HG03135 (cell line): ENCODE measurements around the gene AFMID.
A peak's percentile ranks its signal among the peaks of the same experiment; 100 is the strongest.
"Not testable (repeated sequence)": the region's sequence is repeated elsewhere in the genome, so short reads cannot be mapped to it uniquely, and the experiment has no call there.

Source experiments
- ATAC-seq: cut with Tn5 transposase; IDR thresholded peaks from one replicate; pipeline ENCODE4 v1.9.1; 2021; ENCODE audit warnings: mild to moderate bottlenecking, moderate library complexity; ENCODE audit not compliant: unreplicated experiment

AFMID gene

DNA sequence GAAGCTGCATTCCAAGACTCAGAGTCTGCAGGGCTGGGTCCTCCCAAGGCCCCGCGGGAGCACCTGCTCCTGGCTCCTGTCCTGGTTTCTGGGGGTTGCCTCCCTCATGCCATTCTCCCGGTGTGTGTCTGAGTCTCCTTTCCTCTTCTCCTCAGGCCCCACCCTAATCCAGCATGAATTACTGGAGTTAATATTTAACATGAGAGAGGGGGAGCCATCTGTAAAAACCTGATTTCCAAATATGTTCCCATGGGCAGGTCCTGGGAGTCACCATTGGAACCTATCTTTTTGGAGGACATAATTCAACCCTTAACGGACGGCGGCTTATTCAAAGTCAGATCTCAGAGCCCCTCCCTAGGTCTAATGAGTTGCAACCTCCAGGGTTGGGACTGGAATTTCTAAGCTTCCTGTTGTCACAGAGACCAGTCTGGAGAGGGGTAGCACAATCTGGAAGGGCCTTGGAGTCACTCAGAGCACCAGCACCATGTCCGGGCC lies 35.6 kb upstream of the AFMID start:
- ATAC-seq = no peak

DNA sequence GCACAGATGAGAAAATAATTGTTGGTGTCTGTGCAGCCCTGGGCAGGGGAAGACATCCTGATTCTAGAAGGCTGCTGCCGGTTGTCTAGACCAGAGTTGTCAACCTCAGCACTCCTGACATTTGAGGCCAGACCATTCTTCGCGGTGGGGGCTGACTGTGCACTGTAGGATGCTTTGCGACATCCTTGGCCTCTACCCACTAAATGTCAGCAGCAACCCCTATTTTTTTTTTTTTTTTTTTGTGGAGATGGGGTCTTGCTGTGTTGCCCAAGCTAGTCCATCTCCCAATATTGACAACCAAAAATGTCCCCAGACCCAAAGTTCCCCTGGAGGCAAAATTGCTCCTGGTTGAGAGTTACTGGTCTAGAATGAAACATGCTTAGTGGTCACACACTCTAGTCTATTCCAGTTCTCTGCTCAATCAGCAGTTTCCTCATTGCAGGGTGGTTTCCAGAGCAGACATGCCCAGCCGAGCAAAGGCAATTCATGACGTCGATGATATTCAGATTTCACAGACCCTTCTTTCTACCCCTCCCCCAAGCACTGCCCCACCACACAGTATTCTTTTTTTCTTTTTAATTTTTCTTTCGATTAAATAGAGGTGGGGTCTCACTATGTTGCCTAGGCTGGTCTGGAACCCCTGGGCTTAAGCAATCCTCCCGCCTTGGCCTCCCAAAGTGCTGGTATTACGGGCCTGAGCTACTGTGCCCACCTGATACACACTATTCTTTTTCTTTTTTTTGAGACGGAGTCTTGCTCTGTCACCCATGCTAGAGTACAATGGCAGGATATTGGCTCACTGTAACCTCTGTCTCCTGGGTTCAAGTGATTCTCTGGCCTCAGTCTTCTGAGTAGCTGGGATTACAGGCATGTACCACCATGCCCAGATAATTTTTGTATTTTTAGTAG lies 32.0 kb upstream of the AFMID start:
- peak; percentile 54 for ATAC-seq

DNA sequence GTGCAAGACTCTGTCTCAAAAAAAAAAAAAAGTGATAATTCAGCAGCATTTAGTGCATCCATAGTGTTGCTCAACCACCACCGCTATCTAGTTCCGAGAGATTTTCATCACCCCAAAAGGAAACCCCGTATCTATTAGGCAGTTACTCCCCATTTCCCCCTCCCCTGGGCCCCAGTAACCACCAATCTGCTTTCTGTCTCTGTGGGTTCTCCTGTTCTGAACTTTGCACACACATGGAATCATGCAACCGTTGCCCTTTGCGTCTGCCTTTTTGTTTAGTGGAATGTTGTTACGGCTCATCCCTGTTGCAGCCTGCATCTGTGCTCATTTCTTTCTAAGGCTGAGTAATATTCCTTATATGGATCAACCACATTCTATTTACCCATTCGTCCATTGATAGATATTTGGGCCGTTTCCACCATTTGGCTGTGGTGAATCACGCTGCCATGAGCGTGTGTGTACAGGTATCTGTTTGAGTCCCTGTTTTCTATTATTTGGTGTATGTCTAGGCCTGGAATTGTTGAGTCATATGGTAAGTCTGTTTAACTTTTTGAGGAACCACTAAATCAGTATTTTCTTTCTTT lies 27.5 kb upstream of the AFMID start:
- ATAC-seq = no peak

GRCh38 chr17:78163881-78164747 lies 23.0 kb upstream of the AFMID start:
- ATAC-seq = no peak

DNA sequence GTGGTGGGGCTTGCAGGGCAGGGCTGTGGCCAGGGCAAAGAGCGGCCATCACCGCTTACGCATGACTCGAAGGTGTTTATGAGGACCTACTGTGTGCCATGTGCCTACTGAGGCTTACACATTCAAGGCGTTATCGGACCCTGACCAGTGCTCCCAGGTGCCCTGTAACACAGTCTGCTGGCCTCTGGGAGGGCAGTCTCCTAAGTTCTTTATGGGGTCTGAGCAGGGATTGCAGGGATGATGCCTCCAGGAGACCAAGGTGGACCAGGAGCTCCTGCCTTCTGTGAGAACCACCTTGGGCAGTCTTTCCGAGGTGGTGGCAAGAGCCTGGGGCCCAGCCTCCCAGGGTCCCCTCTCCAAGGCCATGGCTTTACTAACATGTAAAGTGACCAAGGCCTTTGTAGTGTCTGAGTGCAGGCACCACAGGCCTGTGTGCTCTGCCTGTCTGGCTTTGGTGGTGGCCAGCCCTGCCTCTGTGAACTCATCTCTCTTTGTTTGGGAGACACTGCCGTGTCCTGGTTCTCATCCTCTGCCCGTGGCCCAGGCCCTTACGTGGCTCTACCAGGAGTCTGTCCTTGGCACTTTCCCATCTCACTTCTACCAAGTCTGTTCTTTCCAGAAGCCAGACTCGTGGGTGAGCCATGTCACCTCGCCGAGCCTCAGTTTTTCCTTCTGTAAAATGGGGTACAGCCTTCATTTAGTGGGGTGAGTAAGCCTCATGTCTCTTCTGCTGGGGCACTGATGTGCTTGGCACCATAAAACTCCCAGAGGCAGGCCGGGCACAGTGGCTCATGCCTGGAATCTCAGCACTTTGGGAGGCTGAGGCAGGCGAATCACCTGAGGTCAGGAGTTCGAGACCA lies 22.2 kb upstream of the AFMID start:
- ATAC-seq = no peak

DNA sequence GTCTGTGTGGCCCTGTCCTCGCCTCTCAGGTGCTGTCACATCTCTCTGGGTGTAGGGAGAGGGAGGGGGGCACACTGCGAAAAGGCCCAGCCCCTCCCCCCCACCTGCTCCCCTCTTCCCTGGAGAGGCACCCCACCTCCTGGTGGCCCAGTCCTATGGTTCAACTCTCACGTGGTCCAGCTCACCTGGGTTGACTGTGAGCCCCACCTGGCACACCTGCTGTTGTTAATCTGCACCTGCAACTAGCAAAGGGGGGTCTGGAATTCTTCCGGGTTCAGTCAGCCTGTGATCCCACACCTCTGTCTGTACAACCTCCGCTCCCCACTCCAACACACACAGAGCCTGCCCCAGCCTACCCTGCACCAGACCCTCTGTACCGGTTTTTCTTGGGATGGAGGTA lies 20.7 kb upstream of the AFMID start:
- ATAC-seq = no peak

DNA sequence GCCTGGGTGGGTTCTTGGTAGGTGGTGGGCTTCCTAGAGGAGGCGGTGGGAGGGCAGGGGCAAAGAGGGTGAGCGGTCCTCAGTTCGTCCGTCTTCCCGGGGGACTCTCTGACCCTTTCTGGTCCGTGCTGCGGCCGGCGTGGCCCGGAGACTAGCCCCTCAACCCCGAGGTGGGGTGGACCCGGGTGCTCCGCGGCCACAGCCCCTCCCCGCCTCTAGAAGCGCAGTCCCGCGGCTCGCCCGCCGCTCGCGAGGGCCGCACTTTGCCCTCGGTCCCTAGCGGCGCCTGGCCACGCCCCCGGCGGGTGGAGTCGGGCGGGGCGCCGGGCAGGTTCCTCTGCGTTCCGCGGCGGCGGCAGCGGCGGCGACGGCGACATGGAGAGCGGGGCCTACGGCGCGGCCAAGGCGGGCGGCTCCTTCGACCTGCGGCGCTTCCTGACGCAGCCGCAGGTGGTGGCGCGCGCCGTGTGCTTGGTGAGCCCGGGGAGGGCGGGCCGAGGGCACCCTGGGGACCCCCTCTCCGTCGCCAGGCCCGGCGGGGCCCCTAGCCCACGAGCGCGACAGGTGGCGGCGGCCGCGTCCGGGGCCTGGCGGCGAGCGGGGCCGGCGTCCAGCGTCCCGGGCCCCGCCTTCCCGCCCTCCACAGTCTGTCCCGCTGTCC lies 18.8 kb upstream of the AFMID start, which contains the start of gene SYNGR2:
Gene SYNGR2, plus strand, starts transcription at position 340 of the 661 bp plus-strand sequence. Its CDS starts 36 bp downstream, at position 376.
- peak; percentile 50 for ATAC-seq

DNA sequence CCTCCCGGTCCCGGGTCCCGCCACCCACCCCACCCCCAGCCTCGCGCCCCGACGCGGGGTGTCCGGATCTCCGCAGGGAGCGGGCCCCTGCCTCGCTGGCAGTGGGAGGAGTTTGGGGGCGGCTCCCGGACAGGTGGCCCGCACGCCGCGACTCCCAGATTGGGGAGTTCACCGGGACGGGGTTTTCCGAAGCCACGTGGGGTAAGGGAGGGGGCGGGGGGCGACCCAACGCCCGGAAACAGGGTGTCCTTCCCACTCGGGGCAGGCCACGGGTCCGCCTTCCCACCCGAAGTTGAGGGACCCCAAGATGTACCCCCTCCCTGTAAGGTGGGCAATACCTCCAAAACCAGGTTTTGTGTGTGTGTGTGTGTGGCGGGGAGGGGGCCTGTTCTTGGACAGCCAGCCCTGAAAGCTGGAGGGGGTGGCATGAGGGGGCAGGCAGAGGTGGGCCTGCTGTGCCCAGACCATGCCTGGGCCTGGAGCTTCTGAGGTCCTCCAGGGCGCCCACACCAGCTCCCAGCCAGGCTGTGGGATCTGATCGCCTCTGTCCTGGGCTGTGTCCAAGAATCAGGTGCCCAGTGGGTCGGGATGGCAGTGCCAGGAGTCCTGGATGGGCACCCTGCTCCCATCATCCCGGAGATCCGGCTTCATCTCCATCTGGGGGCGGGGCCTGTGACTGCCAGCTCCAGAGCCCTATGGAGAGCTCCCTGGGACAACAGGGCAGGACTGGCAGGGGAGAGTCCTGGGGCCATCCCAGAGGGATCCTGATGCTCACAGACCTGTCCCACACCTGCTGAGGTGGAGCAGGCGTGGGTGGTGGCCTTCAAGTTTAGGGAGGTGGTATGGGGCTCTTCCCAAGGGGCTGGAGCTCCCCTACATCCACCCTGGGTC lies 18.0 kb upstream of the AFMID start:
- peak; percentile 29 for ATAC-seq

DNA sequence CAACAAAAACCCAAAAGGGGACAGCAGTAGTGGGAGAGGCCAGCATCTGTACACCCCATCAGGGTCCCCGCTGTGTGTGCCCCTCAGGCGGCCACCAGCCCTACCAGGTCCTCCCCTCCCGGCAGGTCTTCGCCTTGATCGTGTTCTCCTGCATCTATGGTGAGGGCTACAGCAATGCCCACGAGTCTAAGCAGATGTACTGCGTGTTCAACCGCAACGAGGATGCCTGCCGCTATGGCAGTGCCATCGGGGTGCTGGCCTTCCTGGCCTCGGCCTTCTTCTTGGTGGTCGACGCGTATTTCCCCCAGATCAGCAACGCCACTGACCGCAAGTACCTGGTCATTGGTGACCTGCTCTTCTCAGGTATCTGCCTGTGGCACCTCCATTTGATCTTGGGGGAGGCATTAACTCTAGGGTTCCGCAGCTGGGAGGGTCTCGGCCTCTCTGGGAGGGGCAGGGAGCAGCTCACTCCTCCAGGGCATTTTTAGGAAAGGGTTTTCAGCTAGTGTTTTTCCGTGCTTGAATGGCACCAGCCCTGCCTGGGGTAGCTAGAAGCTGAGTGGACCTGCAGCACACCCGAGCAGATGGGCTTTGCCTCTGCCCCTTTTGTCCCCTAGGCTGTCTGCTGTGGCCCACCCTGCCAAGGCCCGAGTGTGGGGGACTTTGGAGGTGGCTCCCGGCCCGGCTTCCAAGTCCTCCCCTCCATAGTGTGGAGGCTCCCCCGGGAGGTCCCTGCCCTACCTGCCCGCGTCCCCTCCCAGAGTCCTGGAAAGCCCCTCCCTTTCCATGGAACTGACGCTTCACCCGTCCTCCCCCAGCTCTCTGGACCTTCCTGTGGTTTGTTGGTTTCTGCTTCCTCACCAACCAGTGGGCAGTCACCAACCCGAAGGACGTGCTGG lies 16.2 kb upstream of the AFMID start:
- ATAC-seq = no peak

DNA sequence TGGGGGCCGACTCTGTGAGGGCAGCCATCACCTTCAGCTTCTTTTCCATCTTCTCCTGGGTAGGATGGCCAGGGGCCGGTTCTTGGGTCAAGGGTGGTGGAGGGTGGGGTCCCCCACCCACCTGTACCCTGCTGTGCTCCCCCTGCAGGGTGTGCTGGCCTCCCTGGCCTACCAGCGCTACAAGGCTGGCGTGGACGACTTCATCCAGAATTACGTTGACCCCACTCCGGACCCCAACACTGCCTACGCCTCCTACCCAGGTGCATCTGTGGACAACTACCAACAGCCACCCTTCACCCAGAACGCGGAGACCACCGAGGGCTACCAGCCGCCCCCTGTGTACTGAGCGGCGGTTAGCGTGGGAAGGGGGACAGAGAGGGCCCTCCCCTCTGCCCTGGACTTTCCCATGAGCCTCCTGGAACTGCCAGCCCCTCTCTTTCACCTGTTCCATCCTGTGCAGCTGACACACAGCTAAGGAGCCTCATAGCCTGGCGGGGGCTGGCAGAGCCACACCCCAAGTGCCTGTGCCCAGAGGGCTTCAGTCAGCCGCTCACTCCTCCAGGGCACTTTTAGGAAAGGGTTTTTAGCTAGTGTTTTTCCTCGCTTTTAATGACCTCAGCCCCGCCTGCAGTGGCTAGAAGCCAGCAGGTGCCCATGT lies 15.4 kb upstream of the AFMID start:
- ATAC-seq = not testable (repeated sequence)

- ATAC-seq = no peak
These were observed 14.7 kb upstream of the AFMID start for GRCh38 chr17:78172249-78173051.

DNA sequence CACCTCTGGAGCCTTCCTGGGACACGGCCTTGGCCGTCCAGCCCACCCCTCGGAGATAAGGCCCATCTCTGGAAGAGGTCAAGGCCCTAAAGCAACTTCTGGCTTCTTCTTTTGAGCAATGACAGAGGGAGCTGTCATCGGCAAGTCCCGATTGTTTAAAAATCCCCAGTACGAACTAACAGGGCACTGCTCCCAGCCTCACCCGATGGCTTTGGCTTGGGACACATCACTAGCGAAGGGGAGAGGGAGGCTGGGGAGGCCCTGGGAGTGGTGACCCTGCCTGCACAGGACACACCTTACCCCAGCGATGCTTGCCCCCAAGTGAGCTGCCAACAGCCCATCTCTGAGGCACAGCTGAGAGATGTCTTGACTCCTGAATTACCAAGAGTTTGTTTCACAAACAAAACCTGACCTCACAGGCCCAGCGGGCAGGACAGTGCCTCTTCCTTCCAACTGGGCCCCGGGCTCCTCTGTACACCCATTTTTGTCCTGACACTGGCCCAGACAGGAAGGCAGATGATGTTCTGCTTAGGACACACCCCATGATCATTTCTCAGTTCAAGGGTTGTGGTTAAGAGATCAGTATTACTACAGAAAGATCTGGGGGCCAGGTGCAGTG lies 14.0 kb upstream of the AFMID start:
- no peak for ATAC-seq

DNA sequence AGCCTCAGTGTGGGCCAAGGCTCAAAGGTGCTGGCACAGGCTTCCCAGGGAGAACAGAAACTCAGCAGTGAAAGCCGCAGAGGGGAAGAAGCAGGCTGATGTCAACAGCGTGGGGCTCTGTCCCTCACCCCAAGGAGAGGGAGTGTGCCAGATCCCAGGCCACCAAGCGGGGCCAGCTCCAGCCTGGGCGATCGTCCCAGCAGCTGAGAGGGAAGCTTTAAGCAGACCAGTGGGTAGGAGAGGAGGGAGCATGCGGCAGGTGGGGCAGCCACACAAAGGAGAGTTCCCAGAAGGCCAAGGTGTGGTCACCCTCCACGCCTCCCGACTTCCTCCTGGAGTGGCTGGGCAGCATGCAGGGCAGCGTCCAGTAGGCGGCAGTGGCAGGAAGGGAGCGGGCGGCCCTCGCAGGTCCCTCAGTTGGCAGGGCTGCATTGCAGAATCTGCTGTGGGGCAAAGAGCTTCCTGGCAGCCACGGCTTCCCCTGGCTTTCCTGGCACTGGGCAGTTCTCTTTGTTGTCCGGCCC lies 12.8 kb upstream of the AFMID start:
- ATAC-seq = no peak

- ATAC-seq = no peak
These were observed 12.1 kb upstream of the AFMID start for GRCh38 chr17:78174870-78175642.

- no peak for ATAC-seq
These were observed 11.6 kb upstream of the AFMID start for GRCh38 chr17:78175643-78175981.
